ENCODE measurements around the gene DCBLD2.

- TF ChIP-seq, protein P1, sequence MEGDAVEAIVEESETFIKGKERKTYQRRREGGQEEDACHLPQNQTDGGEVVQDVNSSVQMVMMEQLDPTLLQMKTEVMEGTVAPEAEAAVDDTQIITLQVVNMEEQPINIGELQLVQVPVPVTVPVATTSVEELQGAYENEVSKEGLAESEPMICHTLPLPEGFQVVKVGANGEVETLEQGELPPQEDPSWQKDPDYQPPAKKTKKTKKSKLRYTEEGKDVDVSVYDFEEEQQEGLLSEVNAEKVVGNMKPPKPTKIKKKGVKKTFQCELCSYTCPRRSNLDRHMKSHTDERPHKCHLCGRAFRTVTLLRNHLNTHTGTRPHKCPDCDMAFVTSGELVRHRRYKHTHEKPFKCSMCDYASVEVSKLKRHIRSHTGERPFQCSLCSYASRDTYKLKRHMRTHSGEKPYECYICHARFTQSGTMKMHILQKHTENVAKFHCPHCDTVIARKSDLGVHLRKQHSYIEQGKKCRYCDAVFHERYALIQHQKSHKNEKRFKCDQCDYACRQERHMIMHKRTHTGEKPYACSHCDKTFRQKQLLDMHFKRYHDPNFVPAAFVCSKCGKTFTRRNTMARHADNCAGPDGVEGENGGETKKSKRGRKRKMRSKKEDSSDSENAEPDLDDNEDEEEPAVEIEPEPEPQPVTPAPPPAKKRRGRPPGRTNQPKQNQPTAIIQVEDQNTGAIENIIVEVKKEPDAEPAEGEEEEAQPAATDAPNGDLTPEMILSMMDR (IDR thresholded peaks at IDR 0.05) = no peak
- no peak for TF ChIP-seq POLR2A (IDR thresholded peaks at IDR 0.05)
Measured at GRCh38 chr3:98890965-98891910, 10.3 kb downstream of the DCBLD2 start.

All from prostate gland (tissue), 2 donors.